Lower leg skin (tissue), 3 donors: ENCODE data around the gene GPR137.

Experiments
- POLR2A ChIP-seq, 2 donors: fragments of 450-650 bp; IDR thresholded peaks; one replicate each; pipeline ENCODE4 v1.6.1; 2016 to 2017; ENCODE audit warnings: antibody characterized with exemption in 2 of 2, mild to moderate bottlenecking in 1 of 2, moderate library complexity in 1 of 2
- TF ChIP-seq, protein P1 (sequence below), 3 donors: fragments of 450-650 bp; IDR thresholded peaks; one replicate each; pipeline ENCODE4 v1.5.1; 2016; ENCODE audit warnings: antibody characterized with exemption in 3 of 3, mild to moderate bottlenecking in 3 of 3, moderate library complexity in 2 of 3

DNA sequence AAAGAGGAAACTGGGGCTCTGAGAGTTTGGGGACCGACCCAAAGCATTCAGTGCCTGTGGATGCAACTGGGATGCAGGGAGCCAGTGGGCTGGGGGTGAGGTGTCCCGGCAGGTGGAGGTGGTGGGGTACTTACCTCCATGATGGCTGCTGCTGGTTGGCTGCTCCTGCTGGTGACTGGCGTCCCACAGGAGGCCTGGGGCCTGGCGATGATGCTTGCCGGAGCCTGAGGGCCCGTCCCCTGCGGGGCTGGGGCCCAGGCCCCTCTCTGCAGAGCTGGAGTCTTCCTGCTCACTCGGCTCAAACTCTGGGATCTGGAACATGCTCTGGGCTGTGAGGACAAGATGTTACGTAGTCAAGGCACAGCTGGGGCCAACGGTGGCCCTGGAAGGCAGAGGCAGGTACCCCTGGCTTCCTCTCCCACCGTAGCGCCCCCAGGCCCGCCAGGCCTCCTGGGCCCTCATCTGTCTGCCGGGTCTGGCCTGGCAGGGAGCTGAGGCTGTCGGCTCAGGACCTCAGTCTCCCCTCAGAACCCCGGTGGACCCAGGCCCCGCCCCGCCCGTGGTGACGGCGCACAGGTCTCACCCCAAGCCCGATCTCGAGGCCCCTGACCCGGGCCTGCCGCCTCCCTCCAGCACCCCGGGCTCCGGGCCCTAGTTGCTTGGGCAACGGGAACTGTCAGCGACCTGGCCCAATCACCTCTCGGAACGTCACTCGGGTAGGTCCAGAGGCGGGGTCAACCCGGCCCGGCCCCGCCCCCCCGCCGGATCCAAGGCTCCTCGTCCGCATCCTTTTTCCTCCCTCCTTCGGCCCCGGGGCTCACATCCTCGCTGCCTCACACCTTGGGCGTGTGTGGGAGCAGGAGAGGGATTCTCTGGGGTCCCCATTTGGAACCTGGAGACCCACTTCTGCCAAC lies 1.3 kb upstream of the GPR137 start, which contains the start of gene BAD:
- TF ChIP-seq POLR2A (IDR thresholded peaks at IDR 0.05) = no peak
- TF ChIP-seq, protein P1, sequence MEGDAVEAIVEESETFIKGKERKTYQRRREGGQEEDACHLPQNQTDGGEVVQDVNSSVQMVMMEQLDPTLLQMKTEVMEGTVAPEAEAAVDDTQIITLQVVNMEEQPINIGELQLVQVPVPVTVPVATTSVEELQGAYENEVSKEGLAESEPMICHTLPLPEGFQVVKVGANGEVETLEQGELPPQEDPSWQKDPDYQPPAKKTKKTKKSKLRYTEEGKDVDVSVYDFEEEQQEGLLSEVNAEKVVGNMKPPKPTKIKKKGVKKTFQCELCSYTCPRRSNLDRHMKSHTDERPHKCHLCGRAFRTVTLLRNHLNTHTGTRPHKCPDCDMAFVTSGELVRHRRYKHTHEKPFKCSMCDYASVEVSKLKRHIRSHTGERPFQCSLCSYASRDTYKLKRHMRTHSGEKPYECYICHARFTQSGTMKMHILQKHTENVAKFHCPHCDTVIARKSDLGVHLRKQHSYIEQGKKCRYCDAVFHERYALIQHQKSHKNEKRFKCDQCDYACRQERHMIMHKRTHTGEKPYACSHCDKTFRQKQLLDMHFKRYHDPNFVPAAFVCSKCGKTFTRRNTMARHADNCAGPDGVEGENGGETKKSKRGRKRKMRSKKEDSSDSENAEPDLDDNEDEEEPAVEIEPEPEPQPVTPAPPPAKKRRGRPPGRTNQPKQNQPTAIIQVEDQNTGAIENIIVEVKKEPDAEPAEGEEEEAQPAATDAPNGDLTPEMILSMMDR (IDR thresholded peaks at IDR 0.05) = no peak
